ENCODE data around the gene CGB7. TPM values are rescaled to one million over a fixed set of nuclear protein-coding genes. Genes with fewer than 3 reads are reported as not detected.

Gene CGB7
- total RNA-seq, 6 experiments from 2014 or later, result not detected

DNA sequence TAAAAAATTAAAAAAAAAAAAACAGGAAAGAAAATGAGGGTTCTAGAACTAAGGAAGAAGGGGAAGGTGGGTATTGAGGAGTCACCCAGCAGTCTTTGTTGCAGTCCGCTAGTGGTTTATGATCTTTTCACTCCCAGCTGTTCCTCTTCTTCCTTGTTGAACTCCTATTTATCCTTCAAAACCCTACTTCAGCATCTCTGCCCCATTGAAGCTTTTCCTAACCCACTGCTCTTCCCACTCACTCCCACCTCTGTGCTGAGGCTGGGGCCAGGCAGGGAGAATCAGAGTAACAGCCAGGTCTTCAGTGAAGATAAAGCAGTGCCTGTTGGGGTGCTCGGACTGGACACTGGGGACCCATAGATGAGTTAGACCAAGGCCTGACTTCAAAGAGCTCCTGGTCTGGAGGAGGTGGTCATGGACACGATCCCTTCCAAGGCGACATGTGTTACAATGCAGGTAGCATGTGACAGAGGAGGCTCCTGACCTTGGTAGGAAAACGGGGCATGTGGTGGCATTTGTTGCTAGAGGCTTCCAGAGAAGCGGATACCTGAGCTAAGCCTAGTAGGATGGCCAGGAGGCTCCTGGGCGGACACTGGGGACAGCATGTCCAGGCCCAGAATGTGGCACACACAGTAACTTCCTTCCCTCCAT lies 52.5 kb downstream of the CGB7 start:
- WGBS (ENCODE audit: insufficient coverage, low coverage, low lambda C conversion rate, missing lambda C conversion rate), result 96% methylated on average over 4 of the region's 7 CpGs
- no peaks in the 10 kb centered on the region for H3K9me3 ChIP-seq
- H3K4me1 ChIP-seq, result no peaks in the 10 kb centered on the region
- no peaks in the 10 kb centered on the region for H3K27me3 ChIP-seq
- no peak overlapping the region for H3K4me3 ChIP-seq
- no peak for DNase-seq
- intact Hi-C loops (cut with DNase I), result no loop called here
- TF ChIP-seq, protein P1, sequence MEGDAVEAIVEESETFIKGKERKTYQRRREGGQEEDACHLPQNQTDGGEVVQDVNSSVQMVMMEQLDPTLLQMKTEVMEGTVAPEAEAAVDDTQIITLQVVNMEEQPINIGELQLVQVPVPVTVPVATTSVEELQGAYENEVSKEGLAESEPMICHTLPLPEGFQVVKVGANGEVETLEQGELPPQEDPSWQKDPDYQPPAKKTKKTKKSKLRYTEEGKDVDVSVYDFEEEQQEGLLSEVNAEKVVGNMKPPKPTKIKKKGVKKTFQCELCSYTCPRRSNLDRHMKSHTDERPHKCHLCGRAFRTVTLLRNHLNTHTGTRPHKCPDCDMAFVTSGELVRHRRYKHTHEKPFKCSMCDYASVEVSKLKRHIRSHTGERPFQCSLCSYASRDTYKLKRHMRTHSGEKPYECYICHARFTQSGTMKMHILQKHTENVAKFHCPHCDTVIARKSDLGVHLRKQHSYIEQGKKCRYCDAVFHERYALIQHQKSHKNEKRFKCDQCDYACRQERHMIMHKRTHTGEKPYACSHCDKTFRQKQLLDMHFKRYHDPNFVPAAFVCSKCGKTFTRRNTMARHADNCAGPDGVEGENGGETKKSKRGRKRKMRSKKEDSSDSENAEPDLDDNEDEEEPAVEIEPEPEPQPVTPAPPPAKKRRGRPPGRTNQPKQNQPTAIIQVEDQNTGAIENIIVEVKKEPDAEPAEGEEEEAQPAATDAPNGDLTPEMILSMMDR (IDR thresholded peaks at IDR 0.05), result no peak
- no peak for TF ChIP-seq POLR2A (IDR thresholded peaks at IDR 0.05)
- no peak overlapping the region for H3K27ac ChIP-seq
- ATAC-seq, result no peak
- H3K36me3 ChIP-seq, result peaks cover 0 to 42% (median 16%) of the 10 kb centered on the region in 4 donors

Small RNAs within 50 kb of the gene (microRNA-seq; reads per million reads assigned to microRNA genes)
- gene MIR6798, result 0 reads per million in 2 donors

Small RNAs within 50 kb of the gene (small RNA-seq; reads per million reads assigned to genes)
- gene MIR6798 (0 to 0.10 reads per million in 2 experiments), gene RN7SL708P (0 reads per million in 2 experiments)

Other genes with a start within 250 kb of the CGB7 start
- 10 to 100 TPM in 4 of 6 experiments, 1 to 10 TPM in 2; 8.9 to 48.3 (median 12.5) TPM for gene BCAT2, start 246.7 kb downstream of the CGB7 start, total RNA-seq
- gene HSD17B14, start 221.3 kb downstream of the CGB7 start, total RNA-seq, result 10 to 100 TPM in 4 of 6 experiments, 1 to 10 TPM in 2; 3.5 to 78.0 (median 15.7) TPM
- gene PLEKHA4, start 189.1 kb downstream of the CGB7 start, total RNA-seq, result 10 to 100 TPM in 4 of 6 experiments, 1 to 10 TPM in 2; 5.7 to 25.6 (median 12.0) TPM
- 10 to 100 TPM in 4 of 6 experiments, 1 to 10 TPM in 2; 4.5 to 25.6 (median 12.2) TPM for gene PPP1R15A, start 185.3 kb downstream of the CGB7 start, total RNA-seq
- not detected for gene TULP2, start 159.0 kb downstream of the CGB7 start, total RNA-seq
- gene NUCB1, start 157.4 kb downstream of the CGB7 start, total RNA-seq, result 100 to 1,000 TPM; 306 to 376 (median 349) TPM
- gene DHDH, start 124.0 kb downstream of the CGB7 start, total RNA-seq, result under 1 TPM in 1 of 6 experiments, not detected in 5; 0.29 TPM
- 10 to 100 TPM; 15.9 to 54.1 (median 30.8) TPM for gene BAX, start 102.9 kb downstream of the CGB7 start, total RNA-seq
- over 10,000 TPM in 3 of 6 experiments, 1,000 to 10,000 TPM in 3; 5,005 to 19,229 (median 10,447) TPM for gene FTL, start 92.4 kb downstream of the CGB7 start, total RNA-seq
- gene GYS1, start 64.4 kb downstream of the CGB7 start, total RNA-seq, result 10 to 100 TPM in 2 of 6 experiments, 1 to 10 TPM in 4; 4.7 to 12.5 (median 8.9) TPM
- gene RUVBL2, start 63.9 kb downstream of the CGB7 start, total RNA-seq, result 10 to 100 TPM; 22.8 to 66.7 (median 32.3) TPM
- not detected for gene LHB, start 40.7 kb downstream of the CGB7 start, total RNA-seq
- not detected for gene CGB3, start 33.4 kb downstream of the CGB7 start, total RNA-seq
- not detected for gene CGB2, start 25.9 kb downstream of the CGB7 start, total RNA-seq
- gene CGB1, start 20.9 kb downstream of the CGB7 start, total RNA-seq, result not detected
- gene CGB5, start 13.9 kb downstream of the CGB7 start, total RNA-seq, result not detected
- gene CGB8, start 8.6 kb downstream of the CGB7 start, total RNA-seq, result not detected
- gene NTF4, start 7.1 kb upstream of the CGB7 start, total RNA-seq, result not detected
- not detected for gene KCNA7, start 14.9 kb upstream of the CGB7 start, total RNA-seq
- gene SNRNP70, start 27.7 kb upstream of the CGB7 start, total RNA-seq, result 100 to 1,000 TPM in 5 of 6 experiments, 10 to 100 TPM in 1; 80.8 to 187 (median 123) TPM
- gene LIN7B, start 56.6 kb upstream of the CGB7 start, total RNA-seq, result 1 to 10 TPM; 1.5 to 4.3 (median 2.4) TPM
- gene C19orf73, start 61.4 kb upstream of the CGB7 start, total RNA-seq, result 1 to 10 TPM in 5 of 6 experiments, under 1 TPM in 1; 0.73 to 8.1 (median 1.5) TPM
- 1 to 10 TPM; 1.8 to 6.6 (median 3.1) TPM for gene PPFIA3, start 61.8 kb upstream of the CGB7 start, total RNA-seq
- gene HRC, start 97.6 kb upstream of the CGB7 start, total RNA-seq, result under 1 TPM in 4 of 6 experiments, not detected in 2; 0.18 to 0.68 (median 0.19) TPM
- gene TRPM4, start 100.0 kb upstream of the CGB7 start, total RNA-seq, result 10 to 100 TPM in 5 of 6 experiments, 1 to 10 TPM in 1; 9.2 to 31.1 (median 14.3) TPM